GM21737 (cell line): Measurements from ENCODE around the gene PCYT2.

ENCODE experiments used
- ATAC-seq: cut with Tn5 transposase; IDR thresholded peaks from one replicate; pipeline ENCODE4 v1.9.1; 2021; ENCODE audit warnings: mild to moderate bottlenecking, moderate library complexity; ENCODE audit not compliant: unreplicated experiment

The PCYT2 gene

DNA sequence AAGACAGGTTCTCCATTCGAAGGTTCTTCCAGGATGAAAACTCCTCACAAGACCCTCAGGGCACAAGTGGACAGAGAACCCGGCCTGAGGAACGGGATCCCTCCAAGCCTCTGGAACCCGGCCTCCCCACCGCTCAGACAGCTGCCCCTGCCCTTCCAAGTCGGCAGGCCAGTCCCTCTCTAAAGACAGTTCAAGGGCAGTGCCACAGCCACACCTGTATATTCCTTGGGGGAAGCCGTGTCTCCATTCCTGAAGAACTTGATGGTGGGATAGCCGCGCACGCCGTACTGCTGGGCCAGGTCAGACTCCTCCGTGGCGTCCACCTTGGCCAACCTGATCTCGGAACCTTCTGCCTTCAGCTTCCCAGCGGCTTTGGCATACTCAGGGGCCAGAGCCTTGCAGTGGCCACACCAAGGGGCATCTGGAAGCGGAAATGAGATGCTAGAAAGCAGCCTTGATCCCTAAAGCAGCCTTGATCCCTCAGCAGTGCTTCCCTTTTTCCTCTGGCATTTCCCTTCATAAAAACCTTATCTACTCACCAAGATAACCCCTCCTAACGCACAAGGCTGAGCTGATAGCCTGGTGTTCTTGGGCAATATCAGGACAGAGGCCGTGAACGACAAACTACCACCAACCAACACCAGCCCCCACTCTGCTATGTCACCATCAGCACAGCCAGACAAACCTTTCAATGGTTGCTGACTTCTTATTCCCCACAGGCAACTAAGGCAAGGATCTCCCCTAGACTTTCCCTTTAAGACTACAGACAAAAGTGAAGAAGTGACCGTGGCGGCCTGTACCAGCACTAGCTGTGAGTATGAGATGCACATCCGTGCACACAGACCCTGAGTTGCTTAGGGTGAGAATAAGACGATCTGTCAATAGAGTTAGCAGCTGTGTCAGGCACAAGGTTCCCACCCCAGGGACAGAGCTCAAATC, 52.0 kb downstream of the PCYT2 start:
- ATAC-seq: no peak

DNA sequence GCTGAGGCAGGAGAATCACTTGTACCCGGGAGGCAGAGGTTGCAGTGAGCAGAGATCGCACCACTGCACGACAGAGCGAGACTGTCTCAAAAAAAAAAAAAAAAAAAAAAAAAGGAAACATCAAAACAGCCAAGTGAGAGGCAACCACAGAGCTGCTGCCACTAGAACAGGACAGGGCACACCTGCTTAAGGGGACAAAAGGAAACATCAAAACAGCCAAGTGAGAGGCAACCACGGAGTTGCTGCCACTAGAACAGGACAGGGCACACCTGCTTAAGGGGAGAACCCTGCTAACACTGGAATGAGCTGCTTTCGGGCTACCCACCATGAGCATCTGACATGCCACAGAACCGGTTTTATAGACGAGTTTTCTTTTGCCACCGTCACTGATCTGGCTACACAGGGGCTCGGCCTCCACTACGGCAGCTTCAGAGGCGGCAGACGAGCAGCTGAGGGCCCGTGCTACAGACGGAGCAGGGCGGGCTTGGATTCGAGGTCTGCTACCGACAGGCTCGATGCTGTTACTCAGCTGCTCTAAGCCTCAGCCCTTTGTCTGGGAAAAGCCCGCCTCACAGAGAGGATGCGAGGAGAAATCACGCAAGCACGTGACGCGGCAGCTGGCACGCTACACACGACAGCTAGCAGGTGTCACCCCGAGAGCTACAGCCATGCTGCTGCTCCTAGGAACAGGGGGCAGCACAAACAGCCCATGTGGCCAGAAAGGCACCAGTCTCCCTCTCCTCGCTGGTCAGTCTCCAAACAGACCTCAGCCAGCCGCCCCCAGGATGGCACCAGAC, 52.8 kb downstream of the PCYT2 start:
- ATAC-seq: no peak

- no peak for ATAC-seq
Observed at GRCh38 chr17:81854974-81855774, 56.0 kb downstream of the PCYT2 start.

DNA sequence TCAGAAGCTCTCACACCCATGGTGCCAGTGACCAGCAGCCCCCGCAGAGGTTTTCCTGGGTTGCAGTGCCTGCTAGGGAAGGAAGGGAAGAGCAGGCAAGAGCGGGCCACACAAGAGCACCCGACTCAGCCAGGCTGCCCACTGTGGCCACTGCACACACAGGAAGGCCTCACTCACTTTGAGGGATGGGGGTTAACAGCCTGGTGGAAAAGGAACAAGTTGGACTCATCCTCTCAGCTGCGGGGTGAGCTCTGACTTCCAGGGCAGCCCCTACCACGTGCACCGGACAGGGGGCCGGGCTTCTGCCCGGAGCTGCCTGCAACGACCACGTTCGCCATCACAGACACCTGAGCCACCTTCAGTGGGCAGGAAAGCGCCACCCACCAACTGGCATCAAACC, 59.0 kb downstream of the PCYT2 start:
- ATAC-seq: no peak

- ATAC-seq: no peak
Observed at GRCh38 chr17:81851423-81851822, 59.8 kb downstream of the PCYT2 start.
